NCI-H2227 treated with DMSO at 0.1 percent for 48 hours (cell line): ENCODE data around the gene CNR1.
"Not testable (repeated sequence)": the region's sequence is repeated elsewhere in the genome, so short reads cannot be mapped to it uniquely, and the experiment has no call there.

Experiments used
- DNase-seq: peaks from one replicate; lab custom pipeline; 2025; lab: John Stamatoyannopoulos, UW

Gene CNR1

GRCh38 chr6:88165844-88166492 lies at the start of gene CNR1:
TSS of gene CNR1 (minus strand) at chr6:88166347. CDS start at chr6:88145274, 21,073 bp downstream.
- DNase-seq, result peak; percentile 45

GRCh38 chr6:88211446-88211845 lies 45.3 kb upstream of the CNR1 start:
- DNase-seq, result no peak

GRCh38 chr6:88209301-88209700 lies 43.2 kb upstream of the CNR1 start:
- no peak for DNase-seq

- DNase-seq, result no peak
Measured at GRCh38 chr6:88208726-88209125, 42.6 kb upstream of the CNR1 start.

- not testable (repeated sequence) for DNase-seq
Measured at GRCh38 chr6:88201734-88202133, 35.6 kb upstream of the CNR1 start.

GRCh38 chr6:88184921-88185320 lies 18.8 kb upstream of the CNR1 start:
- no peak for DNase-seq

GRCh38 chr6:88183471-88183870 lies 17.3 kb upstream of the CNR1 start:
- no peak for DNase-seq

GRCh38 chr6:88179692-88180091 lies 13.5 kb upstream of the CNR1 start:
- no peak for DNase-seq

GRCh38 chr6:88177961-88178464 lies 11.9 kb upstream of the CNR1 start:
- DNase-seq, result no peak

- no peak for DNase-seq
Measured at GRCh38 chr6:88174906-88175305, 8.8 kb upstream of the CNR1 start.

GRCh38 chr6:88171312-88171711 lies 5.2 kb upstream of the CNR1 start:
- no peak for DNase-seq

GRCh38 chr6:88168362-88168761 lies 2.2 kb upstream of the CNR1 start:
- no peak for DNase-seq

GRCh38 chr6:88167352-88167937 lies 1.3 kb upstream of the CNR1 start:
- peak; percentile 19 for DNase-seq

- no peak for DNase-seq
Measured at GRCh38 chr6:88166493-88167351, 575 bp upstream of the CNR1 start.

- peak; percentile 37 for DNase-seq
Measured at GRCh38 chr6:88165087-88165843, 882 bp downstream of the CNR1 start.

- no peak for DNase-seq
Measured at GRCh38 chr6:88164061-88164460, 2.1 kb downstream of the CNR1 start.

GRCh38 chr6:88163616-88164015 lies 2.5 kb downstream of the CNR1 start:
- DNase-seq, result no peak

- no peak for DNase-seq
Measured at GRCh38 chr6:88161940-88162339, 4.2 kb downstream of the CNR1 start.

- DNase-seq, result no peak
Measured at GRCh38 chr6:88157106-88157505, 9.0 kb downstream of the CNR1 start.

GRCh38 chr6:88145298-88145963 lies 20.7 kb downstream of the CNR1 start:
- DNase-seq, result no peak

GRCh38 chr6:88144637-88145297 lies 21.4 kb downstream of the CNR1 start:
- DNase-seq, result no peak
